Stimulated activated CD4-positive, alpha-beta T cell treated with anti-CD3 and anti-CD28 coated beads, Interleukin-15, amount 100 ng/mL, for 1 hour (primary cell): Measurements from ENCODE around the gene KRT6C.
"Not testable (repeated sequence)": the region's sequence is repeated elsewhere in the genome, so short reads cannot be mapped to it uniquely, and the experiment has no call there.

Experiments
- DNase-seq, 2 donors: peaks; one replicate each; pipeline ENCODE4 v3.0.0-alpha.2; 2020; ENCODE audit warnings: low read depth in 1 of 2, low spot score in 1 of 2

KRT6C gene

DNA sequence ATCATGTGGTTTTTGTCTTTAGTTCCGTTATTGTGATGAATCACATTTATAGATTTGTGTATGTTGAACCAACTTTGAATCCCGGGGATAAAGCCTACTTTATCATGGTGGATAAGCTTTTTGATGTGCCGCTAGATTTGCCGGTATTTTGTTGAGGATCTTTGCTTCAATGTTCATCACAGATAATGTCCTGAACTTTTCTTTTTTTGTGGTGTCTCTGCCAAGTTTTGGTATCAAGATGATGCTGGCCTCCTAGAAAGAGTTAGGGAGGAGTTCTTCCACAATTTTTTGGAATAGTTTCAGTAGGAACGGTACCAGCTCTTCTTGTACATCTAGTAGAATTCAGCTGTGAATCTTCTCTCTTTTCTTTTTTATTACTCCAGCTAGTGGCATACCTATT is 14.7 kb downstream of the KRT6C start:
- DNase-seq: no peak

GRCh38 chr12:52455821-52456220 is 17.8 kb downstream of the KRT6C start:
- no peak for DNase-seq

DNA sequence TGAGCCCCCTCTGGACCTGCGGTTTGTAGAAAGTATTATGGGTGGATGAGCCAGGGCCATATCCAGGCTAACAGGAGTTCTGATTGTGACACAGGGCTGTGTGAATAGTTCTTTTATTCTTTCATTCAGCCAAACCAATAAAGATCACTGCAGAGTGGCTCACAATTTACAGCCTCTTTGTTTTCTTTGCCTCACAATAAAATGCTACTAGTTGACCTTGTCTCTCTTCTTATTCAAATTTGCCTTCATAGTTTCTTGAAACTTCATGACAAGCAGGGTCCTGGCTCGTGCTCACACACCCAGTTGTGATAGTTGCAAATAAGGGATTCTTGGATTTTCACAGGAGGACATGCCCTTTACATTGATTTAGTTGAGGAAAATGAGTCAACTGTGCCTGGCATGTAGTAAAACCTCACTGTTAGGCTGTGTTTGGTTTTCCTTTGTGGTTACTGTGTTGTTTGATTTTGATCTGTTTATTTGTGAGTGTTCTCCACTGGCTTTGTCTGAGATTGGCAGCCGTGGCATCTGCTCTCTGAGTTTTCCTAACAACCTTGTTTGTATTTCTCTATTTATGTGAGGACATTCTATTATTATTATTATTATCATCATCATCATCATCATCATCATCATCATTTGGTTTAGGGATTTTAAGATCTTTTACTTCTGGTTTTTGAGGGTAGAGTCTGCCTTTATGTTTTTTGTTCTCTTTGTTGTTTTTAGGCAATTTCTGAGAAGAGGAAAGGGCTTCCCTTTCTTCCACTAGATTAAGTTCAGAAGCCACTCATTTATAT is 19.0 kb downstream of the KRT6C start:
- DNase-seq: no peak

DNA sequence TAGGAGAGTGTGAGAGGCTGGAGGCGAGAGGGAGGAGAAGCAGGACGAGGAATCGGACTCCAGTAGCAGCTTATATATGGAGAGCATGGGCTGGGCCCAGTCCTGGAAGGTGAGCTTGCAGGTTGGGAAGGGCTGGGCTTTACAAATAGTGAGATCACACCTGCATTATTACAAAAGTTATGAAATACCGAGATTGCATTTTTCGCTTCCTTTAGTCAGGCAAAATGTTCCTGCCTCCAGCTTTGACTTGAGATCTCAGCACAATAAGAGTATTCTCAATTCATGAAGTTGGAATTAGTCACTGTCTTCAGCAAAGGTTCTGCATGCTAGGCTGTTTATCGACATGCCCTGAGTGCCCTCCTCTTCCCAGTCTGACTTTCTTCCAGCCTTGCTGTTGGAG is 21.5 kb downstream of the KRT6C start, which contains the start of gene KRT6B:
Gene KRT6B, minus strand, starts transcription at position 46 of the 400 bp plus-strand sequence. CDS start 68 bp downstream, outside the sequence.
- no peak for DNase-seq

DNA sequence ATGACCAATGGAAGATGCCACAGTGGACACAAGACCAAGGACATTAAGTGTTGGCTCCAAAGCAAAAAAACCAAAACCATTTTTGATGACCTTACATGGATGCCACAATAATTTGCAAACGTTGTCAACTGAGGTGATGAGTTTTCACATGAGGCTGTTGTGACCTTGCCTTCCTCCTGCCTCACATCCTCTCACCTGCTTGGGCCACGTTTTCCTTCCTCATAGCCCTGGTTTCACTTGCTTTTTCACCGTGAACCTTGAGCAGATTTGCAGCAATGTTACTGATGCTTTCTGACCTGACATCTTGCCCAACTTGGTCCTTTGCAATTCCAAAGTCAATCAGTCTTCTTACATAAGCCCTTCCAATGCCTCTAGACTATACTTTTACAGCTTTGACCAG is 25.4 kb downstream of the KRT6C start:
- DNase-seq: no peak

- DNase-seq: not testable (repeated sequence)
These were observed 26.4 kb downstream of the KRT6C start for GRCh38 chr12:52447196-52447595.

GRCh38 chr12:52446367-52447045 is 27.1 kb downstream of the KRT6C start:
- DNase-seq: no peak

- DNase-seq: no peak
These were observed 27.7 kb downstream of the KRT6C start for GRCh38 chr12:52445876-52446275.

- DNase-seq: no peak
These were observed 28.7 kb downstream of the KRT6C start for GRCh38 chr12:52444647-52445595.

GRCh38 chr12:52443966-52444365 is 29.6 kb downstream of the KRT6C start:
- DNase-seq: no peak

DNA sequence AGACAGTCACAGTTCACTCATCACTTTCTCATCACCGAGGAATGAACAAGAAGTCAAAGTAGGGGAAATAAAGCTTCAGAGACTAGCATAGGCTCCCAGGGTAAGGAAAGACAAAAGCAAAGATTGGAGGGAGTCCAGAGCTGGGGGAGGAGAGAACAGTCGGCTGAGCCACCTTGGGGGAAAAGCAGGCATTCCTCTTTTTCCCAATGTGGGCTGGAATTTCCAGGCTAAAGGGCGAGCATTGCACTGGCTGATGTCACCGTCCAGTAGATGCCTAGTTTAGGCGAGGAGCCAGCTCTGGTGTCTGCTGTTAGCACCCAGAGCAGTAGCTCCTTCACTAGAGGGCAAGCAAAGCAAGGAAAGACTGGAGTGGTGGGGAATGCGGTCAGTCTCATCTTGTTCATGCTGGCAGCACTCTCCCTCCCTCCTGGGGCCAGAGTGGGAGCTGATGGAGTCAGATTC is 31.0 kb downstream of the KRT6C start:
- DNase-seq: no peak

- no peak for DNase-seq
These were observed 32.2 kb downstream of the KRT6C start for GRCh38 chr12:52441320-52441911.

- no peak for DNase-seq
These were observed 32.7 kb downstream of the KRT6C start for GRCh38 chr12:52440821-52441319.

- DNase-seq: no peak
These were observed 33.8 kb downstream of the KRT6C start for GRCh38 chr12:52439845-52440244.

GRCh38 chr12:52439420-52439819 is 34.2 kb downstream of the KRT6C start:
- DNase-seq: no peak

DNA sequence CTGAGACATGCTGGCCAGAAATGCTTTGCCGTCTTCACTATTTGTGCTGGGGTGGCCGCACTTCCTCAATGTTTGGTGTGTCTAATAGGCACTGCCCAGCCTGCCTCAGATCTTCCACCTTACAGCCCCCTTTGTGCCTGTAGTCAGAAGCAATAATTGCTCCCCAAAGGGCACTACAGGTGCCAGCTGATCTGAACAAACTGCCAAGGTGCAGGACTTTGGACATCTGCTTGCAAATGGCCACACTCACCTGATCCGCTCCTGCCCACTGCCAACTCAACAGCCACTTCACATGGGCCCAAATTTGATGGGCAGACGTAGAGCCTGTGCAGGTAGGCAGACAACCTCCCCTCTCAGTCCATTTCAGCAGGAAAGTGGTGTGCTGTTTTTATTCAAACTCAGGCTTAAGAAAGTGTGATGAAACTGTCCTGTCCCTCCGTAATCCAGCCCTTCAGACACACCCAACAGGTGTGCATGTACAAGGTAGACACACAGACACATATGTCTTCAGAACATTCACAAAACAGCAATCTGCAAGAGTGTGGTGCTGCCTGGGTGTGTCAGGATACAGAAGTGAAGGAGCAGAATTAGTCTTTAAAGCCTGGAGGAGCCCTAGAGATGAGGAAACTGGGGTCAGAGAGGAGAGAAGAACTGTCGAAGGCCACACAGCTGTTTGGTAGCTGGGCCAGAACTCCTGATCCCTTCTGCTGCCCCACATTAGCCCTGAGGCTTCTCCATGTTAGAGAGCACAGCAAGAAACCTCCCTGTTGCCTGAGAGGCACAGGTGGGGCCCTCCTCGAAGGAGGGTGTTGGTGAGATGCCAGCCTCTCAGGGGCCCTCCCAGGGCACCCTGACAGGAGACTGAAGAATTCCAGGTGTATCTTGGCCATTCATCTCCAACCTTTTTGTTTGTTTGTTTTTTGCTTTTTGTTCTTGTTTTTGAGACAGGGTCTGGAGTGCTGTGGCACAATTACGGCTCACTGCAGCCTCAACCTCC is 35.0 kb downstream of the KRT6C start:
- no peak for DNase-seq

GRCh38 chr12:52437508-52437907 is 36.1 kb downstream of the KRT6C start:
- DNase-seq: no peak

DNA sequence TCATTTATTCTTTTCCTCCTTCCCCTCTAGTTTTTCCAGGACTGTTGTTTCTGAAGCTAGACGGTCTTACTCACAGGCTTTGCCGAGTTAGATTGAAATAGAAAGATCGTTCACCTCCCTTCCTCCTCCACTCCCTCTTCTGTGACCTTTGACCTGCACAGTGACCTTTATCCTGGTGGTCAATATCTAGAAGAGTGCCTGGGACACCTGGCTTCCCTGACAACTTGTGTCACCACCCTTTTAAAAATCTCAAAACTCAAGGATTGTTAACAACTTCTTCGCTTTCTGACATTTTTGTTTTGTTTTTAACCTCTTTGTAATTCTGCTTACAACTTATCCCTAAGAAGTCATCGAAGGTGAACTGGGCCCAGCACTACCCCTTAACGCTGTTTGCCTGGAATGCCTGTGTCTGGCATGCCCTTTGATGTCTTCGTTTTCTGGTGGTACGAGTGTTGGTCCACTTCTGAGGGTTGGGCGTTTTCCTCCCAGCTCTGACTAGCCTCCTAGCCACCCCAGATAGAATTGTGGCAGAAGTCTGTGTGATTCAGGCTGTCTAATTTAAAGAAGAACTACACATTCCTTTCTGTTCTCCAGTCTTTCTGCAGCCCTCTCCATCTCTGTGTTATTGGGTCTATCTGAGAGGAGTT is 36.7 kb downstream of the KRT6C start:
- no peak for DNase-seq
